Neuronal stem cell (in vitro differentiated cells): ENCODE data around the gene ZFR2.
A peak's percentile ranks its signal among the peaks of the same experiment; 100 is the strongest.
"Not testable (repeated sequence)": the region's sequence is repeated elsewhere in the genome, so short reads cannot be mapped to it uniquely, and the experiment has no call there.

Source experiments
- DNase-seq: peaks from one replicate; pipeline ENCODE4 v3.0.0-alpha.2; 2013; ENCODE audit warnings: low spot score
- H2AFZ ChIP-seq: one replicate; pipeline ENCODE4 v1.6.1; 2013; ENCODE audit warnings: mild to moderate bottlenecking, low read length, inconsistent platforms
- H2AK5ac ChIP-seq: 2 replicates; pipeline ENCODE4 v1.6.1; 2013; ENCODE audit warnings: low read depth, mild to moderate bottlenecking, inconsistent platforms, low read length, moderate library complexity, mixed read lengths
- H2BK120ac ChIP-seq: 2 replicates; pipeline ENCODE4 v1.6.1; 2013; ENCODE audit warnings: low read depth, mild to moderate bottlenecking, inconsistent platforms, low read length, moderate library complexity, mixed read lengths
- H2BK12ac ChIP-seq: one replicate; pipeline ENCODE4 v1.6.1; 2013; ENCODE audit warnings: low read length, inconsistent platforms
- H2BK15ac ChIP-seq: 2 replicates; pipeline ENCODE4 v1.6.1; 2013; ENCODE audit warnings: mild to moderate bottlenecking, low read length, inconsistent platforms, mixed read lengths
- H2BK5ac ChIP-seq: one replicate; pipeline ENCODE4 v1.6.1; 2013; ENCODE audit warnings: inconsistent platforms, mild to moderate bottlenecking, low read length, moderate library complexity
- H3K14ac ChIP-seq: one replicate; pipeline ENCODE4 v1.6.1; 2013; ENCODE audit warnings: low read length, inconsistent platforms
- H3K18ac ChIP-seq: 2 replicates; pipeline ENCODE4 v1.6.1; 2013; ENCODE audit warnings: low read length, inconsistent platforms
- H3K23ac ChIP-seq: 2 replicates; pipeline ENCODE4 v1.6.1; 2013; ENCODE audit warnings: low read depth, mild to moderate bottlenecking, mixed read lengths, low read length, inconsistent platforms; ENCODE audit not compliant: poor library complexity
- H3K27ac ChIP-seq: replicated peaks from 3 replicates; pipeline ENCODE4 v1.5.1; 2013; ENCODE audit warnings: low read length, inconsistent platforms
- H3K27me3 ChIP-seq, 3 experiments: 2 replicates each; pipeline ENCODE4 v1.6.1; 2013; ENCODE audit warnings: low read length in 3 of 3, mild to moderate bottlenecking in 2 of 3, inconsistent platforms in 1 of 3, low read depth in 1 of 3, mixed read lengths in 1 of 3, moderate library complexity in 1 of 3; ENCODE audit not compliant: control insufficient read depth in 3 of 3, insufficient read depth in 3 of 3
- H3K36me3 ChIP-seq, 2 donors: replicated peaks in 1 of 2; 2 replicates each; pipeline ENCODE4 v1.6.1; 2013; ENCODE audit warnings: low read length in 2 of 2; ENCODE audit not compliant: control insufficient read depth in 2 of 2, insufficient read depth in 2 of 2
- H3K4ac ChIP-seq: 2 replicates; pipeline ENCODE4 v1.6.1; 2013; ENCODE audit warnings: inconsistent platforms, mild to moderate bottlenecking, low read length, moderate library complexity
- H3K4me1 ChIP-seq, 2 donors: 1 replicate in 1 of 2; 2 replicates in 1 of 2; pipeline ENCODE4 v1.6.1; 2013; ENCODE audit warnings: low read length in 2 of 2, low read depth in 1 of 2; ENCODE audit not compliant: control insufficient read depth in 2 of 2, insufficient read depth in 1 of 2
- H3K4me2 ChIP-seq: one replicate; pipeline ENCODE4 v1.6.1; 2013; ENCODE audit warnings: mild to moderate bottlenecking, low read length, inconsistent platforms; ENCODE audit not compliant: insufficient read depth, poor library complexity, severe bottlenecking
- H3K4me3 ChIP-seq, 2 donors: 2 replicates each; pipeline ENCODE4 v1.5.1; 2013; ENCODE audit warnings: low read length in 2 of 2, mild to moderate bottlenecking in 2 of 2, inconsistent platforms in 1 of 2, moderate library complexity in 1 of 2
- H3K79me1 ChIP-seq: one replicate; pipeline ENCODE4 v1.6.1; 2013; ENCODE audit warnings: low read depth, mild to moderate bottlenecking, inconsistent platforms, low read length, moderate library complexity
- H3K9ac ChIP-seq: one replicate; pipeline ENCODE4 v1.6.1; 2013; ENCODE audit warnings: mild to moderate bottlenecking, low read depth, low read length, inconsistent platforms; ENCODE audit not compliant: poor library complexity
- H3K9me3 ChIP-seq, 2 donors: replicated peaks in 1 of 2; 2 replicates each; pipeline versions ENCODE3 to v1.6.1; 2013; ENCODE audit warnings: low read length in 2 of 2, mild to moderate bottlenecking in 2 of 2, inconsistent platforms in 1 of 2, low read depth in 1 of 2, mixed read lengths in 1 of 2, moderate library complexity in 1 of 2; ENCODE audit not compliant: control insufficient read depth in 2 of 2, insufficient read depth in 1 of 2
- H4K8ac ChIP-seq: one replicate; pipeline ENCODE4 v1.6.1; 2013; ENCODE audit warnings: low read depth, mild to moderate bottlenecking, inconsistent platforms, low read length, moderate library complexity
- H4K91ac ChIP-seq: one replicate; pipeline ENCODE4 v1.6.1; 2013; ENCODE audit warnings: low read length, low read depth, mild to moderate bottlenecking, inconsistent platforms; ENCODE audit not compliant: poor library complexity
- WGBS, 2 donors: extraction: QIAGEN DNeasy Blood & Tissue Kit; methylation state at CpG; one replicate each; pipeline ENCODE4 v1.1.7; 2013; ENCODE audit warnings: missing lambda C conversion rate in 2 of 2, mixed read lengths in 1 of 2; ENCODE audit not compliant: insufficient read length in 2 of 2, insufficient replicate concordance in 1 of 2; ENCODE audit errors: extremely low coverage in 2 of 2; 5-methylcytosine and 5-hydroxymethylcytosine counted together

Gene ZFR2

DNA sequence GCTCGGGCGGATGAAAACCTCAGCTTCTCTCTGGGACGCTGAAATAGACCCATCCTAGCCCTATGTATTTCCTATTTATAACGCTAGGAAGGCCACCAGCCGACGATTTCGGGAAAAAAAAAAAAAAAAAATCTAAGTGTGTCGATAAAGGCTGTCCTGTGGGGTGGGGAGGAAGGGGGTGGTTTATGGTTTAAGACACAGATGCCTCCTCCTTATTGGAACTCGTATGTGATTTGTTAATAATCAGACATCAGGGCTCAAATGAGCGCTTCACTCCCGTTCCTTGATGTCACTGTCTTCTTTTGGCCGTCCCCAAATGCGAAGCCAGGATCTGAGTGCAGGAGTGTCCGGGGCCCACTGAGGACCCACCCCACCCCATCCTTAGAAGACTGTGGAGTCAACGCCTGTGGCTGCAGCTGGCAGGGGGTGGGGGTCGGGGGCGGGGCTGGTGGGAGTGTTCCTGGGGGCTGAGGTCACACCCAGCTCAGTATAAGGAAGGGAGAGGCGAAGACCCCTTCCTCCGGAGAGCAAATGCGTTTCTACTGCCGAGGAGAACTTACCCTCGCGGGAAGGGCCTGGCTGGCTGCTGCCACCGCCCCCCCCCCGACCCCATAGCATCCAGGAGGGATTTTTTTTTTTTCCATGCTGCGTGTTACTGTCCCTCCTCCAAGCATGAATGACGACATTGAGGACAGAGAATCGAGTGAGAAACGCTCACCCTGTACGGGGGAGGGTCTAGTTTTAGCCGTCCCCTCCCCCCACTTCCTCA, 12.6 kb upstream of the ZFR2 start:
- peak overlapping the region; percentile 94 for H3K4me2 ChIP-seq
- H3K4me1 ChIP-seq = peaks cover 4 to 5% of the 10 kb centered on the region in 2 donors
- peak overlapping the region; percentile 6 for H3K18ac ChIP-seq
- peaks cover 2% of the 10 kb centered on the region for H3K79me1 ChIP-seq
- peak overlapping the region; percentile 63 to 81 for H3K4me3 ChIP-seq
- peak overlapping the region; percentile 26 for H2AK5ac ChIP-seq
- no peak overlapping the region for H4K91ac ChIP-seq
- no peak overlapping the region for H2BK15ac ChIP-seq
- peak overlapping the region; percentile 75 for H3K9ac ChIP-seq
- H4K8ac ChIP-seq = no peak overlapping the region
- H3K14ac ChIP-seq = no peak overlapping the region
- no peak overlapping the region for H2BK12ac ChIP-seq
- H2BK120ac ChIP-seq = no peak overlapping the region
- peaks cover 0 to 2% of the 10 kb centered on the region in 2 donors for H3K9me3 ChIP-seq
- no peak overlapping the region for H3K4ac ChIP-seq
- no peak overlapping the region for H3K23ac ChIP-seq
- peak overlapping the region; percentile 95 for H2AFZ ChIP-seq
- no CpG with 5 or more reads among the region's 31 CpGs for WGBS, 2 donors
- no peak for DNase-seq
- peaks cover 0 to 1% of the 10 kb centered on the region in 2 donors for H3K36me3 ChIP-seq
- peak overlapping the region; percentile 14 for H3K27ac ChIP-seq
- no peak overlapping the region for H2BK5ac ChIP-seq
- peaks cover 0 to 5% (median 0%) of the 10 kb centered on the region in 3 experiments for H3K27me3 ChIP-seq

DNA sequence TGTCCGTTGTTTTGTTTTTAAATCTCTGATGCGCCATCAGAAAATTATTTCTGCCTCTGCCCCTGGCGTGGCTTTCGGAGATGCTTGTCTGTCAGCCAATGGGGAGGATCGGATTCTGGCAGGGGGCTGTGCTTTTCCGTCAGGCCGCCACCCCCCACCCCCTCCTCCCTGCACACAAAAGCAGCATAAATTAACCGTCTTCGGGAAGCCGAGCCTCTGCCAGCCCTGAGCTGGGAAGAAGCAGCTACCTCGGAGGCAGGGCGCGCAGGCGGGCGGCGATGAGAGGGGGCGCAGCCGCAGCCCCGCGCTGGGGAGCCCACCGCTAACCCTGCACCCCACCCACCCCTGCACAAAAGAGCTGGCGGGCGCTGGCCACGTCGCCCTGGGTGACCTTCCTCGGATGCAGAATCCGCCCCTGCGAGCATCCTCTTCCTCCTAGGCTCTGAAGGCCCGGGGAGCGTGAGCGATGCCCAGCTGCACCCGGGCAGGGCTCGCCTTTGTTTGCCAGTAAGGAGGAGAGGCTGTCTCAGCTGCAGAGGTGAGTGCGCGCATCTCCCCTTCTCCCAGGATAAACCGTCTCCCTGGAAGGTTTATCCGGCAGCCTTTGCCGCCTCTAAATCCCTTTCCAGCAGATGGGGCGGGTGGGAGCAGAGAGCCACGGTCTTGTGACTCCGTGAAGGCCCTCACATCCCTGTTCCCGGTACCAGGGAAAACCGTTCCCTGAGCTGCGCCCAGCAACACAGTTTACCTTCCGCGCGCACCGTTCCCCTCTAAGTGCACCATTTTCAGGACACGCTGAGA, 11.8 kb upstream of the ZFR2 start, which contains the start of gene ATCAY:
Gene ATCAY (plus strand): TSS at position 215 of the 801 bp plus-strand sequence. CDS start 5,083 bp downstream, outside the sequence.
- Histone ChIP-seq H3K14ac (no peak within 1 kb of the TSS), H3K4ac (no peak within 1 kb of the TSS), H3K4me2 (peak within 1 kb of the TSS; percentile 94), H2BK120ac (no peak within 1 kb of the TSS), H2BK15ac (no peak within 1 kb of the TSS), H2AFZ (peak within 1 kb of the TSS; percentile 95), H3K9ac (peak within 1 kb of the TSS; percentile 75), H3K36me3 (peaks cover 0 to 1% of the 10 kb centered on the region in 2 donors), H4K8ac (no peak within 1 kb of the TSS), H3K4me3 (peak within 1 kb of the TSS; percentile 63 to 81), H3K27ac (peak within 1 kb of the TSS; percentile 14), H2BK12ac (no peak within 1 kb of the TSS), H3K18ac (peak within 1 kb of the TSS; percentile 87), H3K79me1 (peaks cover 2% of the 10 kb centered on the region), H3K4me1 (peaks cover 4 to 5% of the 10 kb centered on the region in 2 donors), H3K9me3 (peaks cover 0 to 2% of the 10 kb centered on the region in 2 donors), H3K23ac (peak within 1 kb of the TSS; percentile 73), H2BK5ac (no peak within 1 kb of the TSS), H2AK5ac (peak within 1 kb of the TSS; percentile 47), H4K91ac (no peak within 1 kb of the TSS), H3K27me3 (peaks cover 0 to 5% (median 0%) of the 10 kb centered on the region in 3 experiments)
- DNase-seq = peak; percentile 76
- no CpG with 5 or more reads among the region's 49 CpGs for WGBS, 2 donors

DNA sequence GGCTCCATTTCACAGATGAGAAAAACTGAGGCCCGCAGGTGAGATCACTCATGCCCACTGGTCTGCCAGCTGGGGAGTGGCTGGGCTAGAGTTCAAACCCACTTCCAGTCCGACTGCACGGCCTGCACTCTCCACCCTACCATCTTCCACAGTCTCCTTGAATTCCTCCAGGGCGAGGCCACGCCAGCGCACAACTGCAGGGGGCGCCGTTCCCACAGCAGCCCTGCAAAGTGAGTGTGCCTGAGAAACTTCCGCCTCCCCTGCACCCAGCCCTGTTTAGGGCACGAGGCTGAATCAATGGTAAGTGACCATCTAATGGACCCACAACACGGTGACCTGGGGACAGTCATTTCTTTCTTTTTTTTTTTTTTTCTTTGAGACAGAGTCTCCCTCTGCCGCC, 10.8 kb upstream of the ZFR2 start:
- H3K4me2 ChIP-seq = no peak overlapping the region
- H4K91ac ChIP-seq = no peak overlapping the region
- peaks cover 0 to 5% (median 0%) of the 10 kb centered on the region in 3 experiments for H3K27me3 ChIP-seq
- H4K8ac ChIP-seq = no peak overlapping the region
- H3K23ac ChIP-seq = peak overlapping the region; percentile 73
- peak overlapping the region; percentile 48 for H3K18ac ChIP-seq
- no peak overlapping the region for H3K4ac ChIP-seq
- no peak overlapping the region for H3K14ac ChIP-seq
- no peak overlapping the region for H2BK12ac ChIP-seq
- no peak overlapping the region for H2AFZ ChIP-seq
- H2BK5ac ChIP-seq = no peak overlapping the region
- peak overlapping the region in 1 of 2 donors; percentile 59 for H3K4me3 ChIP-seq
- peaks cover 2% of the 10 kb centered on the region for H3K79me1 ChIP-seq
- H2BK15ac ChIP-seq = no peak overlapping the region
- H3K36me3 ChIP-seq = no peaks in the 10 kb centered on the region
- WGBS, 2 donors = no CpG with 5 or more reads among the region's 12 CpGs
- DNase-seq = no peak
- no peak overlapping the region for H2AK5ac ChIP-seq
- H2BK120ac ChIP-seq = no peak overlapping the region
- H3K4me1 ChIP-seq = peaks cover 4 to 5% of the 10 kb centered on the region in 2 donors
- H3K9ac ChIP-seq = no peak overlapping the region
- peaks cover 0 to 2% of the 10 kb centered on the region in 2 donors for H3K9me3 ChIP-seq
- no peak overlapping the region for H3K27ac ChIP-seq

DNA sequence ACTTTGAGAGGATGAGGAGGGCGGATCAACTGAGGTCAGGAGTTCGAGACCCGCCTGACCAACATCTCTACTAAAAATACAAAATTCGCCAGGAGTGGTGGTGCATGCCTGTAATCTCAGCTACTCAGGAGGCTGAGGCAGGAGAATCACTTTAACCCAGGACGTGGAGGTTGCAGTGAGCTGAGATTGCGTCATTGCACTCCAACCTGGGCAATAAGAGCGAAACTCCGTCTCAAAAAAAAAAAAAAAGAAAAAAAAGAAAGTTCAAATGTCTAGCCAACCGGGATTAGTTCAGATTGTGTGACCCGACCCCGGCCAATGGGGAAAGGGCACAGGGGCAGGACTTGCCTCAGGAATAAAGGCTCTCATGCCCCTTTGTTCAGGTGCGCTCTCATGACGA, 5.9 kb upstream of the ZFR2 start:
- H2BK5ac ChIP-seq, H2BK15ac ChIP-seq, H3K4me2 ChIP-seq, H3K79me1 ChIP-seq, H2AK5ac ChIP-seq, H3K4me1 ChIP-seq, H3K9me3 ChIP-seq, H3K18ac ChIP-seq, H3K27ac ChIP-seq, H2BK12ac ChIP-seq, H3K36me3 ChIP-seq, H3K4ac ChIP-seq, H4K8ac ChIP-seq, DNase-seq, H3K9ac ChIP-seq, H2BK120ac ChIP-seq, H3K14ac ChIP-seq, H3K4me3 ChIP-seq, H4K91ac ChIP-seq, H2AFZ ChIP-seq, H3K23ac ChIP-seq, H3K27me3 ChIP-seq: not testable (repeated sequence)
- no CpG with 5 or more reads among the region's 13 CpGs for WGBS, 2 donors
